GM20000 (cell line): Measurements from ENCODE around the gene GPR152.
A peak's percentile ranks its signal among the peaks of the same experiment; 100 is the strongest.

Source experiments
- DNase-seq: peaks from one replicate; pipeline ENCODE4 v3.0.0; 2012; ENCODE audit warnings: low spot score
- CTCF ChIP-seq: IDR thresholded peaks from 2 replicates; pipeline ENCODE4 v1.5.1; 2012; ENCODE audit warnings: mild to moderate bottlenecking, control low read depth; ENCODE audit errors: extremely low read depth, missing control alignments

The GPR152 gene

GRCh38 chr11:67437809-67438157 is 14.7 kb downstream of the GPR152 start:
- no peak for TF ChIP-seq CTCF
- no peak for DNase-seq

GRCh38 chr11:67437082-67437808 is 15.3 kb downstream of the GPR152 start, which contains the start of gene PTPRCAP:
Gene PTPRCAP (minus strand): TSS chr11:67437682. CDS start chr11:67437619, 63 bp downstream.
- DNase-seq, result peak; percentile 85
- no peak for TF ChIP-seq CTCF

- DNase-seq, result peak; percentile 91
- TF ChIP-seq CTCF, result no peak
Measured at GRCh38 chr11:67436459-67437081, 16.0 kb downstream of the GPR152 start.

- no peak for DNase-seq
- no peak for TF ChIP-seq CTCF
Measured at GRCh38 chr11:67435727-67436458, 16.6 kb downstream of the GPR152 start.

GRCh38 chr11:67435031-67435726 is 17.4 kb downstream of the GPR152 start:
- no peak for DNase-seq

GRCh38 chr11:67434395-67434881 is 18.1 kb downstream of the GPR152 start:
- no peak for DNase-seq
- TF ChIP-seq CTCF, result no peak

More at GRCh38 chr11:67435031-67435726, 17.4 kb downstream of the GPR152 start:
- TF ChIP-seq CTCF, result no peak
